ENCODE results near the gene NCOA5.

NCOA5 gene

GRCh38 chr20:46122516-46123481, 33.0 kb upstream of the NCOA5 start:
- CTCF ChIA-PET: interaction anchor here (0.8 to 0.9 kb wide), 2 partner anchors 10 kb away, joined by 3 read pairs; no protein-coding TSS in a partner anchor
- no peaks in the 10 kb centered on the region for H3K36me3 ChIP-seq (ENCODE audit: control insufficient read depth in 2 of 2, insufficient read depth in 1 of 2, low read length in 2 of 2)
- TF ChIP-seq ZNF658 (tag by site-specific recombination; IDR thresholded peaks at IDR 0.05): no peak
- TF ChIP-seq ZNF701 (tag by site-specific recombination; IDR thresholded peaks at IDR 0.05): no peak
- TF ChIP-seq ZNF670 (tag by site-specific recombination; IDR thresholded peaks at IDR 0.05; ENCODE audit: low read depth): no peak
- no peak for TF ChIP-seq ZNF830 (tag by site-specific recombination; IDR thresholded peaks at IDR 0.05; ENCODE audit: low read depth)
- TF ChIP-seq RBAK (tag by site-specific recombination; IDR thresholded peaks at IDR 0.05): no peak
- no peak for TF ChIP-seq ZNF677 (tag by site-specific recombination; IDR thresholded peaks at IDR 0.05)
- no peak for TF ChIP-seq ZNF311 (tag by site-specific recombination; IDR thresholded peaks at IDR 0.05; ENCODE audit: borderline replicate concordance)
- no peak for TF ChIP-seq ZNF548 (tag by site-specific recombination; IDR thresholded peaks at IDR 0.05)
- no peak for TF ChIP-seq REPIN1 (tag by site-specific recombination; IDR thresholded peaks at IDR 0.05; ENCODE audit: low read depth)
- no peak for TF ChIP-seq HOXC10 (CRISPR knock-in tag; IDR thresholded peaks at IDR 0.05)
- TF ChIP-seq ZBTB7A (tag by site-specific recombination; IDR thresholded peaks at IDR 0.05; ENCODE audit: low read depth): no peak
- TF ChIP-seq KLF7 (tag by site-specific recombination; IDR thresholded peaks at IDR 0.05; ENCODE audit: borderline replicate concordance): no peak
- no peak for TF ChIP-seq ZNF660 (tag by site-specific recombination; IDR thresholded peaks at IDR 0.05)
- no peak for TF ChIP-seq OSR2 (tag by site-specific recombination; IDR thresholded peaks at IDR 0.05)
- no peak for TF ChIP-seq KLF16 (tag by site-specific recombination; IDR thresholded peaks at IDR 0.05)
- TF ChIP-seq ZNF626 (tag by site-specific recombination; IDR thresholded peaks at IDR 0.05): no peak
- no peak for TF ChIP-seq ZNF521 (tag by site-specific recombination; IDR thresholded peaks at IDR 0.05)
- TF ChIP-seq PRDM2 (tag by site-specific recombination; IDR thresholded peaks at IDR 0.05; ENCODE audit: borderline replicate concordance): no peak
- H3K9me3 ChIP-seq (ENCODE audit: control insufficient read depth, insufficient read depth, low read depth, low read length): no peaks in the 10 kb centered on the region
- H3K27ac ChIP-seq (ENCODE audit: extremely low read depth, low read depth, low read length): no peak overlapping the region
- POLR2A ChIA-PET: no interaction called here
- no peak overlapping the region for H3K4me3 ChIP-seq (ENCODE audit: low read depth, low read length)
- no peaks in the 10 kb centered on the region for H3K4me1 ChIP-seq (ENCODE audit: control insufficient read depth, insufficient read depth, low read length)

GRCh38 chr20:46122071-46122470, 32.3 kb upstream of the NCOA5 start:
- ChIA-PET POLR2A (no interaction called here), CTCF (no interaction called here)
- Histone ChIP-seq H3K4me3 (ENCODE audit: low read depth, low read length) (no peak overlapping the region), H3K4me1 (ENCODE audit: control insufficient read depth, insufficient read depth, low read length) (no peaks in the 10 kb centered on the region), H3K27ac (ENCODE audit: extremely low read depth, low read depth, low read length) (no peak overlapping the region), H3K36me3 (ENCODE audit: control insufficient read depth in 2 of 2, insufficient read depth in 1 of 2, low read length in 2 of 2) (no peaks in the 10 kb centered on the region), H3K9me3 (ENCODE audit: control insufficient read depth, insufficient read depth, low read depth, low read length) (no peaks in the 10 kb centered on the region)
- TF ChIP-seq ZNF302 (tag by site-specific recombination; IDR thresholded peaks at IDR 0.05; ENCODE audit: low read depth): no peak
- no peak for TF ChIP-seq GLIS1 (tag by site-specific recombination; IDR thresholded peaks at IDR 0.05)
- no peak for TF ChIP-seq FEZF1 (tag by site-specific recombination; IDR thresholded peaks at IDR 0.05)
- no peak for TF ChIP-seq ZNF629 (tag by site-specific recombination; IDR thresholded peaks at IDR 0.05)
- no peak for TF ChIP-seq ZNF488 (tag by site-specific recombination; IDR thresholded peaks at IDR 0.05)
- no peak for TF ChIP-seq HOXC10 (CRISPR knock-in tag; IDR thresholded peaks at IDR 0.05)
- TF ChIP-seq KLF7 (tag by site-specific recombination; IDR thresholded peaks at IDR 0.05; ENCODE audit: borderline replicate concordance): no peak
- no peak for TF ChIP-seq ZNF221 (tag by site-specific recombination; IDR thresholded peaks at IDR 0.05; ENCODE audit: borderline replicate concordance)
- TF ChIP-seq MYNN (tag by site-specific recombination; IDR thresholded peaks at IDR 0.05; ENCODE audit: borderline replicate concordance): no peak
- TF ChIP-seq IKZF3 (tag by site-specific recombination; IDR thresholded peaks at IDR 0.05): no peak
- no peak for TF ChIP-seq ZNF600 (tag by site-specific recombination; IDR thresholded peaks at IDR 0.05)
- no peak for TF ChIP-seq KLF8 (tag by site-specific recombination; IDR thresholded peaks at IDR 0.05)

Measured in HEK293 (cell line).